Hepatocyte (in vitro differentiated cells): ENCODE results near the gene FKBP14.

Experiments used
- EZH2 ChIP-seq: fragments of 200-600 bp; sonication (generic); IDR thresholded peaks from 2 replicates; pipeline ENCODE4 v1.6.1; 2016; ENCODE audit warnings: antibody characterized with exemption, mild to moderate bottlenecking, borderline replicate concordance
- EZH2phosphoT487 ChIP-seq: fragments of 200-600 bp; sonication (generic); IDR thresholded peaks from one replicate; pipeline ENCODE4 v1.6.1; 2018; ENCODE audit warnings: antibody characterized with exemption, mild to moderate bottlenecking, low read depth, moderate library complexity; ENCODE audit not compliant: unreplicated experiment, severe bottlenecking
- TF ChIP-seq, protein P1 (sequence below): fragments of 200-600 bp; sonication (generic); IDR thresholded peaks from 2 replicates; pipeline ENCODE4 v1.5.1; 2016; ENCODE audit warnings: antibody characterized with exemption, mild to moderate bottlenecking; ENCODE audit not compliant: poor library complexity

DNA sequence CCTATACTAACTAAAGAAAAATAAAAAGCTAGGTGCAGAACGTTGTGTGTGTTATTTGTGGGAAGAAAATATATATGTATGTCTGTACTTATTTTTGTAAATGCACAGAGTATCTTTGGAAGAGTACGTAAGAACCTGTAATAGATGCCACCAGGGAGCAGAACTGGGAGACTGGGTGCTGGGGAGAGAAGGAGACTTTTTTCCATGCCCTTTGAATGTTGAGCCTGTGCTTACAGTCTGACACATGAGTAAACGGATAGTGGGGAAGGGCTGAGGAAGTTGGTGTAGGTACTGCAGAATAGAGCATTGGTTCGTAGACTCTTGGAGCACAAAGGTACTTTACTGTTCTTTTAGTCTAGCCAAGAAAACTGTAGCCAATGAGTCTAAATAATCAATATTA lies 35.6 kb downstream of the FKBP14 start:
- TF ChIP-seq, protein P1, sequence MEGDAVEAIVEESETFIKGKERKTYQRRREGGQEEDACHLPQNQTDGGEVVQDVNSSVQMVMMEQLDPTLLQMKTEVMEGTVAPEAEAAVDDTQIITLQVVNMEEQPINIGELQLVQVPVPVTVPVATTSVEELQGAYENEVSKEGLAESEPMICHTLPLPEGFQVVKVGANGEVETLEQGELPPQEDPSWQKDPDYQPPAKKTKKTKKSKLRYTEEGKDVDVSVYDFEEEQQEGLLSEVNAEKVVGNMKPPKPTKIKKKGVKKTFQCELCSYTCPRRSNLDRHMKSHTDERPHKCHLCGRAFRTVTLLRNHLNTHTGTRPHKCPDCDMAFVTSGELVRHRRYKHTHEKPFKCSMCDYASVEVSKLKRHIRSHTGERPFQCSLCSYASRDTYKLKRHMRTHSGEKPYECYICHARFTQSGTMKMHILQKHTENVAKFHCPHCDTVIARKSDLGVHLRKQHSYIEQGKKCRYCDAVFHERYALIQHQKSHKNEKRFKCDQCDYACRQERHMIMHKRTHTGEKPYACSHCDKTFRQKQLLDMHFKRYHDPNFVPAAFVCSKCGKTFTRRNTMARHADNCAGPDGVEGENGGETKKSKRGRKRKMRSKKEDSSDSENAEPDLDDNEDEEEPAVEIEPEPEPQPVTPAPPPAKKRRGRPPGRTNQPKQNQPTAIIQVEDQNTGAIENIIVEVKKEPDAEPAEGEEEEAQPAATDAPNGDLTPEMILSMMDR = no peak
- TF ChIP-seq EZH2phosphoT487 = no peak
- TF ChIP-seq EZH2 = no peak
